NK-92 (cell line): Measurements from ENCODE around the gene CER1.
"Not testable (repeated sequence)": the region's sequence is repeated elsewhere in the genome, so short reads cannot be mapped to it uniquely, and the experiment has no call there.

Experiments used
- DNase-seq: peaks from one replicate; lab custom pipeline; 2025; ENCODE audit not compliant: unreplicated experiment; lab: John Stamatoyannopoulos, UW

Gene CER1

DNA sequence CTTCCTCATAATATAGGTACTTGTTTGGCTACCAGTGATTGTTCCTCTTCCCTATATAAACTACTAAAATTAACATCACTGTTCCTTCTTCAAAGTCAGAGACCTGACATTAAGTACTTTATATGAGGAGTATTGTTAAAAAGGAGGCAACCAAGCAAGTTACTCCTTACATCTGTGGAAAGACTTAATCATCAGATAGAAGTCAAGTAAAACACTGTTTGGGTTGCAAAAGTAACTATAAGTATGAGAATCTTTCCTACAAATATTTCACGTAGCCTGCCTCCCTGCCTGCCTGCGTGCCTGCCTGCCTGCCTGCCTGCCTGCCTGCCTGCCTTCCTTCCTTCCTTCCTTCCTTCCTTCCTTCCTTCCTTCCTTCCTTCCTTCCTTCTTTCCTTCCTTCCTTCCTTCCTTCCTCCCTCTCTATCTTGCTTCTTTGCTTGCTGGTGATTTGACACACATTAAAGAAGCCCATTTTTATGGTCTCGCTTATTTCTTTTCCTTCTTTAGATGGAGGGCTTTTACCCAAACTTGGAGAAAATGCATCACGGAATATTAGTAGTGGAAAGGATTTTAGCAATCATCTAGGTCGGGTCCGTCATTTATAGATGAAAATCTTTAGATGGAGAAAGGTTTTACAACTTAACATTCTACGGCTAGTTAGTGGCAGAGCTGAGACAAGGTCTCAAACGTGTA lies 3.2 kb downstream of the CER1 start:
- no peak for DNase-seq

DNA sequence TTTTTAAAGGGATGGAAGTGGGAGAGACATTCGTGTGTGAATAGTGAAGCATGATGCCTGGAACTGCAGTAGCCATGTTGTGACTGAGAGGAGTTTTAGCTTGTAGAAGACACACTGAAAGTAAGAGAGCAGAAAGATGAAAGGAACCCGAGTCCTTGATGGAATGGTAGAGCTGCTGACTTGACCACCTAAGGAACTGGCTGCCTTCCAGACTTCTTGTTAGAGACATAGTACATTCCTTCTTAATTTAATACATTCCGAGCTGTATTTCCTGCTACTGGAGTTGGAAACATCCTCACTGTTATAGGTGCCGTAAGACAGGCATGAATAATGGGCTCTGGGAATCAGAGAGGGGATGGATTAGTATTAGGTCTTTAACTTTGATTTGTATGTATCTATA lies 7.4 kb downstream of the CER1 start:
- no peak for DNase-seq

DNA sequence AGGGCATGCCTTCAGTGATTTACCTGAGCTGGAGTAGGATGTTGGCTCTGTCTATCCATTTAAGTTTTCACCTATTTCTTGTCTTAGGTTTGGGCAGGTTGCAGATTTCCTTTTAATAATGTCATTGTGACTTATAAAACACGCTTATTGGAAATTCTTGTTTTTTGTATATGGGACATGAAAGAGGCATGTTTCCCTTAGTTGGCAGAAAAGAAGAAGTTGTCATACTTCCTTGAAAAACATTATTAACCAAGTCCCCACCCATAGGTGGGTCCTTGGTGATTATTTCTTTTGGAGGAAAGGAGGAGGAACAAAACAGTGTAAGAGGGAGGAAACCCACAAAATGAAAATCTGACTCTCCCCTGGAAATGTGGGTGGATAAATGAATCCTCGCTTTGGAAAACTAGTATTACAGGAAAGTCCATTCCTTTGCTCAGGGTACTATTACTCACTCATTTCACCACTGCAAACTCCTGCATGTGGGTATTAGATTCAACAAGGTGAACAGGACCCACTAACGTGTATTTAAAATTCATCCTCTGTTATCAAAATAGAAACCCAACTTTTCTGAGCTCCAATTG lies 9.3 kb downstream of the CER1 start:
- no peak for DNase-seq

DNA sequence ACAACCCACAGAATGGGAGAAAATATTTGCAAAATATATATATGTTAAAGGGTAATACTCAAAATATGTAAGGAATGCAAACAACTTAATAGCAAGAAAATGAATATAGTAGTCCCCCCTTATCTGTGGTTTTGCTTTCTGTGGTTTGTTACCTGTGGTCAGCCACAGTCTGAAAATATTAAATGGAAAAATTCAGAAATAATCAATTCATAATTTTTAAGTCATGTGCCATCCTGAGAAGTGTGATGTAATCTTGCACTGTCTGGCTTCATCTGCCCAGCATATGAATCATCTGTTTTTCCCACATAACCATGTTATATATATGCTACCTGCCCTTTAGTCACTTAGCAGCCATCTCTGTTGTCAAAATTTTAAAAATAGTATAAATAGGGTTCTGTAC lies 11.7 kb downstream of the CER1 start:
- DNase-seq, result no peak

GRCh38 chr9:14706530-14707140 lies 15.9 kb downstream of the CER1 start:
- no peak for DNase-seq

- DNase-seq, result no peak
These were observed 17.5 kb downstream of the CER1 start for GRCh38 chr9:14705079-14705478.

GRCh38 chr9:14704281-14704680 lies 18.3 kb downstream of the CER1 start:
- no peak for DNase-seq

- DNase-seq, result no peak
These were observed 20.3 kb downstream of the CER1 start for GRCh38 chr9:14702200-14702720.

DNA sequence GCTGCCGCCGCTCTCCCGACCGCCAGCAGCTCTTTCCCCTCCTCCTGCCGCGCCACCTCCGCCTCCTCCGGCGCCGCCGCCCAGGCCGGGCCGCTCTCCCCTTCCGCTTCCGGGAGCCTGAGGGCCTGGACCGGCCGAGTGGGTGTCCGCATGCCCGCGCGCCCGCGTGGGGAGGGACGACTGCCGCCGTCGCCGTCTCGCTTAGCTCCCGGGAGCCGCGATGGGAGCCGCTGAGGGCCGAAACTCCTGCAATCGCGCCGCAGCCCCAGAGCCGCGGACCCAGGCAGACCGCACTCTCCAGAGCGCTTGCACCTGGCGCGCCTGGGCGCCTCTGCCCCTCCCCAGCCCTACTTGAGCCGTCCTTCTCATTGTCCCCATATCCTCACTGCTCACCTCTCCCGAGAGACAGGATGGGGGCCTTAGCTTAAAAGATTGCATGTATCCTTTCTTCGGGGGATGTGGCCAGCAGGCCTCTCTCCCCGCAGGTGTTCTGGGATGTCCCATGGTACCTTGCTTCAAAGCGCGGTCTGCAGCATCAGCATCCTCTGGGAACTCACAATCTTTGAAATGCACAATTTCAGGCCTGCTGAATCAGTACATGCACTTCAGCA lies 29.2 kb downstream of the CER1 start, which contains the start of gene ZDHHC21:
ZDHHC21 (minus strand) TSS at position 182 of the 611 bp plus-strand sequence. CDS start 19,092 bp downstream, outside the sequence.
- DNase-seq, result no peak

- DNase-seq, result no peak
These were observed 29.9 kb downstream of the CER1 start for GRCh38 chr9:14692470-14693250.

DNA sequence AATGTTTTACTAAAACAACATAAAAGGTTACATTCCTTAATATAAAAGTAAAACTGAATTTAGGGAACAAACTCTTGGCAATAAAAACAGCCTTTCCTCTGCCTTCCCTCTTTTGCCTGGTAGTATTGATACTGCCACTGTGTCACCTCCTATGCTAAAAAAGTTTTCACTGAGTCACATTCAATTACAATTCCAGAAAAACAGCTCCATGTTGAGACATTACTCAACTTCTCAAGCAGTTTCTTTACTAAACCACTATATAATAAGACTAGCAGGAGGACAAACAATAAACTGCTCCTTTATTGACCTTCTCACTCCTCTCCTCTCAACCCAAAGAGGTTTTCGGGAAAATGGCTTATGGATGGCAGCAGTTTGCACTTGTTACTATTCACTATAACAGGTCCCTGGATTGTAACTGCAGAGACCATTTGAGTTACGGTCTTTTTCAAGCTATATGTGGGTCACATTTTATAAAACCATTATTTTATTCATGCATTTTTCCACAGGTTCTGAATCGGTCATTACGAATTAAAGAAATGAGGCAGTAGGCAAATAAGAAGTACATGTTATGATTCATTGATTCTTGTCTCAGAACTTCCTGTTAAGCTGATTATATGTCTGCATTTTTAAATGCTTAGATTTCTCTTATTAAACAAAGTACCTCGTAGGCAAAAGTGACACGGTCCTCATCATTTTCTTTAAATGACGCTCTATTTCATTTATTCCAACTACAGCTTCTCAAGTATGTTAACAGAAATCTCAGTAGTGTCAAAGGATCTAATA lies 31.4 kb downstream of the CER1 start:
- no peak for DNase-seq

DNA sequence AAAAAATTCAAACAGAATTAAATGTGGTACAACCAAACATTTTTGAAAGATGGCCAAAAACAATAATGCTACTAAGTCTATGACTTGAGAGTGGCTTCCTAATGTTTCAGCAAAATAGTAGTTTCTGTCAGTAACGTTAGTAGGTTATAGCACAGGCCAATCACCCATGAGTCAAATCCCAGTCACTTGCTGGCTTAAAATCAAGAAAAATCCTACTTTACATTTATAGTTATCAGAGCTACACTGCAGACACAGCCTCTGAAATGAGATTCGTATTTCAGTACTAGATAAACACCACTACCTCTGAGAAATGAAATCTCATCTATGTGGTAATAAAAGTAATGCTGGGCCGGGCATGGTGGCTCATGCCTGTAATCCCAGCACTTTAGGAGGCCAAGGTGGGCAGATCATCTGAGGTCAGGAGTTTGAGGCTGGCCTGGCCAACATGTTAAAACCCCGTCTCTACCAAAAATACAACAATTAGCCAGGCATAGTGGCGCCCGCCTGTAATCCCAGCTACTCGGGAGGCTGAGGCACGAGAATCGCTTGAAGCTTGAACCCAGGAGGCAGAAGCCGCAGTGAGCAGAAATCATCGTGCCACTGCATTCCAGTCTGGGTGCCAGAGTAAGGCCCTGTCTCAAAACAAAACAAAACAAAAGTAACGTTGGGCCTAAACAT lies 35.4 kb downstream of the CER1 start:
- DNase-seq, result no peak

GRCh38 chr9:14686168-14686567 lies 36.4 kb downstream of the CER1 start:
- DNase-seq, result no peak

GRCh38 chr9:14682616-14683015 lies 39.9 kb downstream of the CER1 start:
- not testable (repeated sequence) for DNase-seq

DNA sequence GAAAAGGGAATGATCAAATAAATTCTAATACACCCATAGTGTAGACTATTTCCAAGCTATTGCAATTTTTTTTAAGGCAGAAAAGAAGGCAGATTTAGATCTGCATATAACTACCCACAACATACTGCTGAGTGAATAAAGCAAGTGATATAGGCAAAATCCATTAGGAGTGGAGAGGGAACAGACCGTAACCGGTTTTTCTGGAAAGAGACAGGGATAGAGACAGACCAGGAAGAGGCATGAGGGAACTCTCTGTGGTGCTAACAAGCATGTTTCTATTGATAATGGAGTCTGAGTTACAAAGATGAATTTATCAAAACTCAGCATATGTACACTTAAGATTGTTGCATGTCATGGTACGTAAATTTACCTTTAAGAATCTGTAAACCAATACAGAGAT lies 43.8 kb downstream of the CER1 start:
- no peak for DNase-seq

DNA sequence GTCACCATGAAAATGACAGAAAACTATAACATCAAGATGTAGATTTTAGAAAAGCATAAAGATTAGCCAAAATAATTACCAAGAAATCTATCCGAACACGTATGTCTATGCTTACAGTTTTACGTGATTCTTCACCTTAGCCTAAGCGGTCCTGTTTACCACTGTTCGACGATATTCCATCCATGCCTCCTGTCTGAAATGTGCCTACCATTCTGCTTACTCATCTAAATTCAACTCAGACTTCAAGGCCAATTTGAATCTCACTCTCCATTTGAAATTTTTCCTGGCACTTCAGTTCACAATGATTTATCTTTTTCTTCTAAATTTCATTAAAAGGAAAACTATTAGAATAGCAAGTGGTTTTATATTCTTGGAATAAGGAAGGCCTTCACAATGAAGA lies 44.7 kb downstream of the CER1 start:
- no peak for DNase-seq

GRCh38 chr9:14677396-14677795 lies 45.1 kb downstream of the CER1 start:
- DNase-seq, result no peak

DNA sequence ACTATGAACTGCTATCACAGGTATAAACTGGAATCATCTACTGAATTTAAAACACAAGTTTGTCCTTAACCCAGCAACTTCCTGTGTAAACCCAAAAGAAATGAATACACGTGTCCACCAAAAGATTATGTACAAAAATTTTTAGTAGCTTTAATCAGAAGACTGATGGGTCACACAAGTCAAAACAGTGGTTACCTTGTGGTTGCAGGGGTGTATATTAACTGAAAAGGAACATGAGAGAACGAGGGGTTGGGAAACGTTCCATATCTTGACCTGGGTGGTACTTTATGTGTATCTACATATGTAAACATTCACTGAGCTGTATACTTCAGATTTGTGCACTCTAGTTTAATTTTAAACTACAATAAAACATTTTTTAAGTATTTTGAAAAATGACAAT lies 47.9 kb downstream of the CER1 start:
- DNase-seq, result no peak

- no peak for DNase-seq
These were observed 51.2 kb downstream of the CER1 start for GRCh38 chr9:14671377-14671776.

DNA sequence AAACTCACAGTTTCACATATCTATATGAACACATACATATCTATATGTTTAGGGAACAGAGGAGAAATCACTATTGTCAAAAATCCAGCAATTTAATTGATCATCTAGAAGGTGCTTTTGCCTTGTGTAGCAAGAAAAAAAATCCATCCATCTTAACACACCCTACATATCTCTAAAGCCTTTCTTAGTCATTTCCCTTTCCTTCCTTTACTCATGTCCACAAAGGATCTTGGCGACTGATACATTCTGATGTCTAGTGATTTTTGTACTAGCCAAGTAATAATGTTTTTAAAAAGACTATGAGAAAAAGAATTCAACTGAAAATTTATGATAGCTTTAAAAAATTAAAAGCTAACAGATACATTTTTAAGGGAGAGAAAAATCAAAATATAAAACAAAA lies 51.8 kb downstream of the CER1 start:
- DNase-seq, result no peak
